GM19372 (cell line): ENCODE results near the gene ILF2.
A peak's percentile ranks its signal among the peaks of the same experiment; 100 is the strongest.
"Not testable (repeated sequence)": the region's sequence is repeated elsewhere in the genome, so short reads cannot be mapped to it uniquely, and the experiment has no call there.

ENCODE experiments used
- ATAC-seq: cut with Tn5 transposase; IDR thresholded peaks from one replicate; pipeline ENCODE4 v1.9.1; 2021; ENCODE audit warnings: mild to moderate bottlenecking, low read depth, moderate library complexity; ENCODE audit not compliant: unreplicated experiment

ILF2 gene

DNA sequence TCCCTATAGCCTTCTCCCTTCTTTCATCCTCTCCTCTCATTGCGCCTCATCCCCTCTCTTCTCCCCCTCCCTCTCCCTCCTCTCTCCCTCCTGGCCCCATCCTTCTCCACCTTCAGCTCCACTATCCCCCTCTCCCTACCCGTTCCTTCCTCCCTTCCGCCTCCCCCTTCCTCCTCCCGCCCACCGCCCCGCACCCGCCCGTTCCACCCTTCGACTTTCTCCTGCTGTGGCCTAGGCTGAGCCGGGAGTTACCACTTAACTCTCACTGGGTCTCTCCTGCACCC lies 9.3 kb upstream of the ILF2 start:
- no peak for ATAC-seq

GRCh38 chr1:153679337-153680119 lies 8.7 kb upstream of the ILF2 start:
- no peak for ATAC-seq

GRCh38 chr1:153678519-153679336 lies 7.9 kb upstream of the ILF2 start, which contains the start of gene NPR1:
NPR1 (plus strand) TSS chr1:153678688; CDS start chr1:153679109, 421 bp downstream.
- ATAC-seq: no peak

GRCh38 chr1:153677718-153678518 lies 7.1 kb upstream of the ILF2 start:
- ATAC-seq: no peak

DNA sequence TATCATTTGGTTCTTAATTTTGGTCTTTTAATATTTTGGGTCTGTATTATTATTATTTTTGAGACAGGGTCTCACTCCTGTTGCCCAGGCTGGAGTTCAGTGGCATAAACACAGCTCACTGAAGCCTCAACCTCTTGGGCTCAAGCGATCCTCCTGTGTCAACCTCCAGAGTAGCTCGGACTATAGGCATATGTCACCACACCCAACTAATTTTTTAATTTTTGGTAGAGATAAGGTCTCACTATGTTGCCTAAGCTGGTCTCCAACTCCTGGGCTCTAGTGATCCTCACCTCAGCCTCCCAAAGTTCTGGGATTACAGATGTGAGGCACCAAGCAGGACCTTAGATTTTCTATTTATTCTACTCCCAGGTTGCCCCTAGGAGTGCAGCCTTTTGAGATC lies 2.7 kb upstream of the ILF2 start:
- no peak for ATAC-seq

GRCh38 chr1:153671628-153672353 lies 998 bp upstream of the ILF2 start:
- not testable (repeated sequence) for ATAC-seq

DNA sequence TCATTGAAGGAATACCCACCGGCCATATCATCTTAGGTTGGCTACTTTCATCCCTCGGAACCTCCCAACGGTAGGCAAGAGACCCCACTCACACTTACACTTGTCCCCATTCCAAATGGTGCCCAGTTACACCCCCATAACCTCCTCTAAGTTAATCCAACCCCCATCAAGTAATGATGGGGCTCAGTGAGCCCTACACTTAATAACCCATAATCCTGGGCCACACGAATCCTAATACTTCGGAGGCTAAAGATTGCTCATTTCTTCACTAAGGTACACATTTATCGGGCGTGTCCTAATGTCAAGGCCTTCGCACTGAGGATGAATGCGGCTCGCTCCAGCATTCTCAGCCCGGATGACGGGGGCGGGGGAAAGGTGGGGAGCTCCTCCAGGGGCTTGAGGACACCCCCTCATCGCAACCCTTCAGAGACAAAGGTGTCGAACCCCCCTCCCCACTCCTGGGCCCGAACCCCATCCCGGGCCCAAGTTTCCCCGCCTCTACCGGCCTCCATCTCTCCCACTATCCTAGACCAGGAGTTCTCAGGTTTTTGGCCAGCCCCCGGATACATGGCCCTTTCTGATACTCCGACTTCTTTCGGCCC lies 435 bp downstream of the ILF2 start:
- ATAC-seq: no peak

GRCh38 chr1:153669606-153670005 lies 1.2 kb downstream of the ILF2 start:
- ATAC-seq: no peak

- not testable (repeated sequence) for ATAC-seq
These were observed 2.1 kb downstream of the ILF2 start for GRCh38 chr1:153668672-153669071.

DNA sequence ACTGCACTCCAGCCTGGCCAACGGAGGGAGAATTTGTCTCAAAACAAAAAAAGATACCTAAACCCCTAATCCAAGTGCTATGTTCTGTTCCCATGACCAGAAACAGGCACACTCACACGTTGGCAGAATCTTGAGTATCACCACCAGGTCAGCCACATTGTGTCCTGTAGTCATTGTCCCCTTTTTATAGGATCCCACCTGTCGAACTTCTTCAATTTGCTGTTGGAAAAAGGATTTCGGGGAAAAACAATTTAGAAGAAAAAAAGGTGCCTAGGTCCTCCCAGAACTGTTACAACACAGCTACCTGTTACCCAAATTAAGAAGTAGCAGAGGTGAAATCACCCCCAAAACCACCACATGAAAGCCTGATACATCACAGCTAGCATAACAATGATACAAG lies 3.4 kb downstream of the ILF2 start:
- ATAC-seq: no peak

DNA sequence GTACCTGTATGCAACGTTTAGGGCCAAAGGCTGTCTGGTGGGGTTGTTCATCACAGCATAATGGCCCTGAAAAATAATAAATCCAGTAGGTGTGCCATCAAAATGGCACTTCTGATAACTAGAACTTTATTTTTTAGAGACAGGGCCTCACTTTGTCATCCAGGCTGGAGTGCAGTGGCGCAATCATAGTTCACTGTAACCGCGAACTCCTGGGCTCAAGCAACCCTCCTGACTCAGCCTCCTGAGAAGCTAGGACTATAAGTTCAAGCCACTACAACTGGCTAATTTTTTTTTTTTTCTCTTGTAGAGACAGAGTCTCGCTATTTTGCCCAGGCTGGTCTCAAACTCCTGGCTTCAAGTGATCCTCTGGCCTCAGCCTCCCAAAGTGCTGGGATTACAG lies 7.6 kb downstream of the ILF2 start:
- ATAC-seq: no peak

DNA sequence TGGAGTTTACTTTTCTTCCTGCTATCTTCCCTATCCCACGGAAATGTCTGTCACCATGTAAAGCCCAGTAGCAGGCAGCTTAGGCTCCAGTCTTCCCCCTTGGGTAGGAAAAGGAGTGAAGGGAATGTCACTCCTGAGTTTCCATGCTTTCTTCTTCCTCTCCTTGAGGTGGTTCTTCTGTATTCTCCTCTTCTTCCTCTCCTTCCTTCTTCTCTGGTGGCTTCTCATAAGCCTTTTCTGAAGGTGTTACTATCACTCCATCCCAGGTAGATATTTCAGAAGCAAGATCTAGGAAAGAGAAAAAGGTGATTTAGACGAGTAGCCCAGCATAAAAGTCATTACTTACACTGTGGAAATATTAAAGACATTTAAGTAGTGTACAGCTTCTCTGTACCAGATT lies 8.5 kb downstream of the ILF2 start:
- ATAC-seq: no peak

- no peak for ATAC-seq
These were observed 9.6 kb downstream of the ILF2 start for GRCh38 chr1:153661111-153661708.

DNA sequence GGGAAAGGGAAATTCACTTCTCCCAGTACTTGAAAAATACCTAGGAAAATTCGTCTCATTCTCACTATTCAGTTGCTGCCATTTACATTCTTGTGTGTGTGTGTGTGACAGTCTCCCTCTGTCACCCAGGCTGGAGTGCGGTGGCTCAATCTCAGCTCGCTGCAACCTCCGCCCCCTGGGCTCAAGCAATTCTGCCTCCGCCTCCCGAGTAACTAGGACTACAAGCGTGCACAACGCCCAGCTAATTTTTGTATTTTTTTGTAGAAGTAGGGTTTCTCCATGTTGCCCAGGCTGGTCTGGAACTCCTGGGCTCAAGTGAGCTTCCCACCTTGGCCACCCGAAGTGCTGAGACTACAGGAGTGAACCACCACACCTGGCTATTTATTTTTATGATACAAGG lies 11.1 kb downstream of the ILF2 start:
- ATAC-seq: no peak

DNA sequence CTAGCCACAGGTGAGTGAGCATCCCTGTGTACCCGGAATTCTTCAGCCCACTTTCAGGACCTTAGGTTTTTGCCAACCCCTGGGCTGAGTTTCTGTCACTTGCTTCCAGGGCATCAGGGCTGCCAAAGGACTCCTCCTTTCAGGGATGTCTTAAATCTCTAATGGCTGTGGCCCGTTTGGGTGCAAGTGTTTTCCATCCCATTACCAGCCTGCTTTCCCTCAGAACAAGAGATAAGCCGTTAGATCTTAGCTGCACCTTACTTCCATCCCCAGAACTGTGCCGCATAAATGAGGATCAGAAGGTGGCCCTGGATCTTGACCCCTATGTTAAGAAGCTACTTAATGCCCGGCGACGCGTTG lies 11.6 kb downstream of the ILF2 start:
- no peak for ATAC-seq

- peak; percentile 94 for ATAC-seq
These were observed 12.2 kb downstream of the ILF2 start, which contains the start of gene SNAPIN for GRCh38 chr1:153658400-153659174. SNAPIN (plus strand) TSS chr1:153658703; CDS start chr1:153658744, 41 bp downstream.

DNA sequence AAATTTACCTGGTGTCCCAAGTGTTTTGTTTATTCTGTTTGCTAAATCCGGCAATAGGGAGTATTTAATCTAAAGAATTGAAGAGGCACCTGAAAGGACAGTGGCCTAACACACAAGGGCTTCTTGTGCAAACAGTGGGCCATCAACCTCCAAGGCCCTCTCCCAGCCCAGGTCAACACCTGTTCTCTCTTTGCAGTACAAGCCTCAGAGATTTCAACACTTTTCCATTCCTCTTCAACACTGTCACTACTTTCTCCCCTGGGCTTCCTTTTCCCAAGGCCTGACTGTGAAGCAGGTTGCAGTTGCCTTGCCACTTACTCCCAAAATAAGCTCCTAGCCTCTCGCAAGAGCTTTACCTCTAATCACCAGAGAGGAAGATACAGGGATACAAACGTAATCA lies 15.5 kb downstream of the ILF2 start:
- ATAC-seq: no peak

GRCh38 chr1:153652805-153653500 lies 17.8 kb downstream of the ILF2 start:
- ATAC-seq: no peak
